ENCODE results near the gene MEA1.
"Not testable (repeated sequence)": the region's sequence is repeated elsewhere in the genome, so short reads cannot be mapped to it uniquely, and the experiment has no call there.

MEA1 gene

DNA sequence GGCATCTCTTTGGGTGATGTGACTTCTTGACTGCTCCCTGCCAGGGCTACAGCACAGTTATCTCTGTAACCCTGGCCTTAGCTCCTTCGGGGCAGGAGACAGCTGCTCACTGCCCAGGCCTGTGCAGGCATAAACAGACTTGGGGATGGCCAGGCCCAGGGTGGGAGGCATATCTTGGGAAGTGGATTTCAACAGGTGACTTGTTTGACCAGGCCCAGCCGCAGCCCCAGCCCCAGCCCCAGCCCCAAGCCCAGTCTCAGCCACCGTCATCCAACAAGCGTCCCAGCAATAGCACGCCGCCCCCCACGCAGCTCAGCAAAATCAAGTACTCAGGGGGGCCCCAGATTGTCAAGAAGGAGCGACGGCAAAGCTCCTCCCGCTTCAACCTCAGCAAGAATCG, 7.5 kb downstream of the MEA1 start:
- H3K4me1 ChIP-seq (ENCODE audit: control insufficient read depth in 1 of 2, insufficient read depth in 1 of 2, low read depth in 1 of 2, low read length in 1 of 2) = no peaks in the 10 kb centered on the region
- H3K9me3 ChIP-seq = no peaks in the 10 kb centered on the region
- peaks cover 53% of the 10 kb centered on the region for H3K36me3 ChIP-seq
- no peaks in the 10 kb centered on the region for H3K27me3 ChIP-seq
- TF ChIP-seq, protein P1, sequence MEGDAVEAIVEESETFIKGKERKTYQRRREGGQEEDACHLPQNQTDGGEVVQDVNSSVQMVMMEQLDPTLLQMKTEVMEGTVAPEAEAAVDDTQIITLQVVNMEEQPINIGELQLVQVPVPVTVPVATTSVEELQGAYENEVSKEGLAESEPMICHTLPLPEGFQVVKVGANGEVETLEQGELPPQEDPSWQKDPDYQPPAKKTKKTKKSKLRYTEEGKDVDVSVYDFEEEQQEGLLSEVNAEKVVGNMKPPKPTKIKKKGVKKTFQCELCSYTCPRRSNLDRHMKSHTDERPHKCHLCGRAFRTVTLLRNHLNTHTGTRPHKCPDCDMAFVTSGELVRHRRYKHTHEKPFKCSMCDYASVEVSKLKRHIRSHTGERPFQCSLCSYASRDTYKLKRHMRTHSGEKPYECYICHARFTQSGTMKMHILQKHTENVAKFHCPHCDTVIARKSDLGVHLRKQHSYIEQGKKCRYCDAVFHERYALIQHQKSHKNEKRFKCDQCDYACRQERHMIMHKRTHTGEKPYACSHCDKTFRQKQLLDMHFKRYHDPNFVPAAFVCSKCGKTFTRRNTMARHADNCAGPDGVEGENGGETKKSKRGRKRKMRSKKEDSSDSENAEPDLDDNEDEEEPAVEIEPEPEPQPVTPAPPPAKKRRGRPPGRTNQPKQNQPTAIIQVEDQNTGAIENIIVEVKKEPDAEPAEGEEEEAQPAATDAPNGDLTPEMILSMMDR (IDR thresholded peaks at IDR 0.05) = no peak
- H3K4me3 ChIP-seq (ENCODE audit: low read depth in 1 of 2, low read length in 1 of 2) = no peak overlapping the region
- no peak overlapping the region for H3K27ac ChIP-seq

DNA sequence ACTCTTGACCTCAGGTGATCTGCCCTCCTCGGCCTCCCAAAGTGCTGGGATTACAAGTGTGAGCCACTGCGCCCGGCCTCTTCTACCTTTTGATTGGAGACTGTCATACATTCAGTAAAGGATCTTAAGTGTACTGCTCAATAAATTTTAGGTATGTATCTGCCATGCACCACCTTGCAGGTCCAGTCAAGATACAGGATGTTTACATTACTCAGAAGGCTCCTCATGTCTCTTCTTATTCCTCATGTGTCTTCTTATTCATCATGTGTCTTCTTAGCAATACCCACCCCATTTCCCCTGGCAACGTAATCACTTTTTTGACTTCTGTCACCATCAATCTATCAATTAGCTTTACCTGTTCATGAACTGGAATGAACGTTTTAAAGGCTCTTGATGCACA, 7.9 kb downstream of the MEA1 start:
- H3K36me3 ChIP-seq = peaks cover 49% of the 10 kb centered on the region

DNA sequence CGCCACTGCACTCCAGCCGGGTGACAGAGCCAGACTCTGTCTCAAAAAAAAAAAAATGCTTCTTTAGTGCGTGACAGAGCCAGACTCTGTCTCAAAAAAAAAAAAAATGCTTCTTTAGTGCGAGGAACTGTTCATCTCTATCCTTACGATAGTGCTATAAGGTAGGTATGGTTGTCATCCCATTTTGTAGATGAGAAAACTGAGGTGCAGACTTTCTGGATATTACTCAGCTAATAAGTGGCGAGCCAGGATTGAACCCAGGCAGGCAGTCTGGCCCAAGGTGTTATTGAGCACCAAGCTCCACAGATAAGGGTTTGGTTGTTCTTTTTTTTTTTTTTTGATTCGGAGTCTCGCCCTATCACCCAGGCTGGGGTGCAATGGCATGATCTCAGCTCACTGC, 11.9 kb downstream of the MEA1 start:
- H3K27me3 ChIP-seq = no peaks in the 10 kb centered on the region
- no peaks in the 10 kb centered on the region for H3K4me1 ChIP-seq (ENCODE audit: control insufficient read depth in 1 of 2, insufficient read depth in 1 of 2, low read depth in 1 of 2, low read length in 1 of 2)
- no peak overlapping the region for H3K27ac ChIP-seq
- H3K36me3 ChIP-seq = peaks cover 14% of the 10 kb centered on the region
- H3K4me3 ChIP-seq (ENCODE audit: low read depth in 1 of 2, low read length in 1 of 2) = no peak overlapping the region
- no peaks in the 10 kb centered on the region for H3K9me3 ChIP-seq
- TF ChIP-seq, protein P1 (IDR thresholded peaks at IDR 0.05) = no peak

More for the DNA sequence above, 7.9 kb downstream of the MEA1 start:
- H3K27ac ChIP-seq = no peak overlapping the region
- H3K9me3 ChIP-seq = no peaks in the 10 kb centered on the region
- TF ChIP-seq, protein P1 (IDR thresholded peaks at IDR 0.05) = no peak
- H3K4me1 ChIP-seq (ENCODE audit: control insufficient read depth in 1 of 2, insufficient read depth in 1 of 2, low read depth in 1 of 2, low read length in 1 of 2) = no peaks in the 10 kb centered on the region
- H3K4me3 ChIP-seq (ENCODE audit: low read depth in 1 of 2, low read length in 1 of 2) = no peak overlapping the region
- H3K27me3 ChIP-seq = no peaks in the 10 kb centered on the region

DNA sequence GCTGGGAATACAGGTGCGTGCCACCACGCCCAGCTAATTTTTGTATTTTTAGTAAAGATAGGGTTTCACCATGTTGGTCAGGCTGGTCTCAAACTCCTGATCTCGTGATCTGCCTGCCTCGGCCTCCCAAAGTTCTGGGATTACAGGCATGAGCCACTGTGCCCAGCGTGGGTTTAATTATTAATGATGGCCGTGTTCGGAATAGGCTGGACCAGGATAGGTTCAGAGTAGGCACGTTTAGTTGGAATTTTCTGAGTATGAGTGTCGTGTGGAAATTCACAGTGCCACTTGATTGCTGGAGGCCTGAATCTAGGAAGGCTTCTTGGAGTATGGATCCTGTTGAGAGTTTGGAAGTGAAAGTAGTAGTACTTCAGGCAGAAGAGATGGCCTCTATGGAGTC, 15.5 kb downstream of the MEA1 start:
- not testable (repeated sequence) for H3K27me3 ChIP-seq; H3K4me3 ChIP-seq (ENCODE audit: low read depth in 1 of 2, low read length in 1 of 2); H3K9me3 ChIP-seq; H3K36me3 ChIP-seq; H3K4me1 ChIP-seq (ENCODE audit: control insufficient read depth in 1 of 2, insufficient read depth in 1 of 2, low read depth in 1 of 2, low read length in 1 of 2); H3K27ac ChIP-seq

DNA sequence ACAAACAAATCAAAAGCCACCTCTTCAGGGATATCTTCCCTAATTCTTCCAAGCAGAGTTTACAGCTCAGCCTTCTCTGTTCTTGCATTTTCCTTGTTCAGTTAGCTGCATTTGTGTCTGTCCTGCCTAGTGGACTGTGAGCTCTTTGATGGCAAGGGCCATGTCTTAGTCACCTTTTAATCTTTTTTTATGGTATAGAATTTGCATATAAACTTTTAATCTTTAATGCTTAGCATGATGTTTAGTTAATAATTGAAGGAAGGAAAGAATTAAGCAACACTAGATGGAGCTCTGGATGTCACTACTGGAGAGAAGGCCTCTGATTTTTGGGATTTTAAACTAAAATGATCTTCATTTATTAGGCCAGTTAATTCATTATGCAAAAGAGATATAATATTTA, 17.2 kb downstream of the MEA1 start:
- H3K4me3 ChIP-seq (ENCODE audit: low read depth in 1 of 2, low read length in 1 of 2) = no peak overlapping the region
- H3K4me1 ChIP-seq (ENCODE audit: control insufficient read depth in 1 of 2, insufficient read depth in 1 of 2, low read depth in 1 of 2, low read length in 1 of 2) = no peaks in the 10 kb centered on the region
- TF ChIP-seq, protein P1 (IDR thresholded peaks at IDR 0.05) = no peak
- H3K27me3 ChIP-seq = no peaks in the 10 kb centered on the region
- peaks cover 9% of the 10 kb centered on the region for H3K36me3 ChIP-seq
- no peak overlapping the region for H3K27ac ChIP-seq
- H3K9me3 ChIP-seq = no peaks in the 10 kb centered on the region

DNA sequence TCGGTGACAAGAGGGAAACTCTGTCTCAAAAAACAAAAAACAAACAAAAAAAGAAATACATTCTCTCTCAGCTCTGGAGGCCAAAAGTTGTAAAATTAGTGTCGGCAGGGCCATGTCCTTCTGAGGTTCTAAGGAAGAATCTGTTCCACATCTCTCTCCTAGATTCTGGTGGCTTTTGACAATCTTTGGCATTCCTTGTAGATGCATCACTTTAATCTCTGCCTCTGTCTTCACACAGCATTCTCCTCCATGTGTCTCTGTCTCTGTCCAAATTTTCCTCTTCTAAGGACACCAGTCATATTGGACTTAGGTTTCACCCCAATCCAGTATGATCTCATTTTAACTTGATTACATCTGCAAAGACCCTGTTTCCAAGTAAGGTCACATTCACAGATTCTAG, 20.3 kb downstream of the MEA1 start:
- H3K4me3 ChIP-seq (ENCODE audit: low read depth in 1 of 2, low read length in 1 of 2) = no peak overlapping the region
- H3K4me1 ChIP-seq (ENCODE audit: control insufficient read depth in 1 of 2, insufficient read depth in 1 of 2, low read depth in 1 of 2, low read length in 1 of 2) = no peaks in the 10 kb centered on the region
- peaks cover 28% of the 10 kb centered on the region for H3K36me3 ChIP-seq
- H3K27ac ChIP-seq = no peak overlapping the region
- no peaks in the 10 kb centered on the region for H3K27me3 ChIP-seq
- no peaks in the 10 kb centered on the region for H3K9me3 ChIP-seq
- TF ChIP-seq, protein P1 (IDR thresholded peaks at IDR 0.05) = no peak

Data from neutrophil (primary cell).